Smooth muscle cell (in vitro differentiated cells): ENCODE results near the gene NDUFB4. TPM values are rescaled to one million over a fixed set of nuclear protein-coding genes. Genes with fewer than 3 reads are reported as not detected.

Experiments used
- DNase-seq: peaks from one replicate; lab custom pipeline; 2025; ENCODE audit not compliant: unreplicated experiment; lab: John Stamatoyannopoulos, UW
- H2AFZ ChIP-seq: fragments of 200-600 bp; sonication (generic); 2 replicates; pipeline ENCODE4 v1.6.0; 2016; ENCODE audit warnings: antibody characterized with exemption, low read depth, mild to moderate bottlenecking
- H3F3A ChIP-seq: fragments of 200-600 bp; sonication (generic); 2 replicates; pipeline ENCODE4 v1.6.0; 2017; ENCODE audit warnings: antibody characterized with exemption, low read depth
- H3K27ac ChIP-seq: fragments of 200-600 bp; sonication (generic); 2 replicates; pipeline ENCODE4 v1.5.1; 2016; ENCODE audit warnings: low read depth, mild to moderate bottlenecking
- H3K27me3 ChIP-seq: fragments of 200-600 bp; sonication (generic); 2 replicates; pipeline ENCODE4 v1.6.1; 2016; ENCODE audit warnings: low read depth, mild to moderate bottlenecking
- H3K36me3 ChIP-seq: fragments of 200-600 bp; sonication (generic); 2 replicates; pipeline ENCODE4 v1.5.1; 2016; ENCODE audit warnings: low read depth
- H3K4me1 ChIP-seq: fragments of 200-600 bp; sonication (generic); 2 replicates; pipeline ENCODE4 v1.5.1; 2016; ENCODE audit warnings: low read depth
- H3K4me2 ChIP-seq: fragments of 200-600 bp; sonication (generic); 2 replicates; pipeline ENCODE4 v1.6.0; 2016; ENCODE audit warnings: mild to moderate bottlenecking
- H3K4me3 ChIP-seq: fragments of 200-600 bp; sonication (generic); 2 replicates; pipeline ENCODE4 v1.5.1; 2016; ENCODE audit warnings: mild to moderate bottlenecking
- H3K79me2 ChIP-seq: fragments of 200-600 bp; sonication (generic); 2 replicates; pipeline ENCODE4 v1.6.0; 2016; ENCODE audit warnings: low read depth, mild to moderate bottlenecking
- H3K9ac ChIP-seq: fragments of 200-600 bp; sonication (generic); 2 replicates; pipeline ENCODE4 v1.6.0; 2016; ENCODE audit warnings: low read depth
- H3K9me3 ChIP-seq: fragments of 200-600 bp; sonication (generic); replicated peaks from 2 replicates; pipeline ENCODE4 v1.5.1; 2016; ENCODE audit warnings: low read depth
- H4K20me1 ChIP-seq: fragments of 200-600 bp; sonication (generic); 2 replicates; pipeline ENCODE4 v1.6.0; 2016; ENCODE audit warnings: low read depth
- CTCF ChIP-seq: fragments of 200-600 bp; sonication (generic); IDR thresholded peaks from 2 replicates; pipeline ENCODE4 v1.5.1; 2017; ENCODE audit warnings: borderline replicate concordance, mild to moderate bottlenecking, antibody characterized with exemption; ENCODE audit not compliant: insufficient read depth, poor library complexity, severe bottlenecking
- WGBS: methylation state at CpG from one replicate; pipeline ENCODE4 v1.1.7; 2016; ENCODE audit warnings: low lambda C conversion rate; 5-methylcytosine and 5-hydroxymethylcytosine counted together
- polyA plus RNA-seq: library from polyadenylated mRNA; unstranded; fragments of >200 nt; fragmentation: Nextera tagmentation; extraction: Ambion mirVana; gene quantifications from 2 replicates; pipeline ENCODE4 v1.2.1, GENCODE V29; 2016
- total RNA-seq: library from RNA; depleted of rRNA; stranded (reverse); fragments of >200 nt; gene quantifications from 2 replicates; pipeline ENCODE4 v1.2.3, GENCODE V29; 2014

NDUFB4 gene
- total and polyA plus RNA-seq, 2 experiments from 2014 or later: 270 to 493 TPM

- peak overlapping the region; percentile 98 for H3K27ac ChIP-seq
- no peaks in the 10 kb centered on the region for H4K20me1 ChIP-seq
- DNase-seq: peak; percentile 3
- H3K79me2 ChIP-seq: no peaks in the 10 kb centered on the region
- H3K27me3 ChIP-seq: no peaks in the 10 kb centered on the region
- no peak overlapping the region for H3K4me3 ChIP-seq
- H3K9me3 ChIP-seq: no peaks in the 10 kb centered on the region
- peak; percentile 87 for TF ChIP-seq CTCF
- H3K4me1 ChIP-seq: peaks cover 21% of the 10 kb centered on the region
- peak overlapping the region; percentile 6 for H3K4me2 ChIP-seq
- peak overlapping the region; percentile 12 for H2AFZ ChIP-seq
- no peak overlapping the region for H3K9ac ChIP-seq
- 34% methylated on average over 10 of the region's 10 CpGs for WGBS
- H3K36me3 ChIP-seq: no peaks in the 10 kb centered on the region
- H3F3A ChIP-seq: peaks cover 18% of the 10 kb centered on the region
Measured at GRCh38 chr3:120561251-120562045, 34.7 kb upstream of the NDUFB4 start.

- Histone ChIP-seq H3F3A (peaks cover 18% of the 10 kb centered on the region), H3K4me1 (peaks cover 37% of the 10 kb centered on the region), H3K79me2 (no peaks in the 10 kb centered on the region), H3K36me3 (no peaks in the 10 kb centered on the region), H4K20me1 (no peaks in the 10 kb centered on the region), H3K4me3 (no peak overlapping the region), H3K27me3 (no peaks in the 10 kb centered on the region), H3K4me2 (no peak overlapping the region), H3K9me3 (no peaks in the 10 kb centered on the region), H3K9ac (no peak overlapping the region), H3K27ac (no peak overlapping the region), H2AFZ (no peak overlapping the region)
- WGBS: 84% methylated on average over 5 of the region's 5 CpGs
- no peak for TF ChIP-seq CTCF
- DNase-seq: no peak
Measured at GRCh38 chr3:120563356-120564022, 32.6 kb upstream of the NDUFB4 start.

GRCh38 chr3:120566243-120566975, 29.7 kb upstream of the NDUFB4 start:
- peak overlapping the region; percentile 35 for H3K4me3 ChIP-seq
- H3K4me2 ChIP-seq: peak overlapping the region; percentile 66
- H3K36me3 ChIP-seq: no peaks in the 10 kb centered on the region
- H4K20me1 ChIP-seq: no peaks in the 10 kb centered on the region
- H3K27me3 ChIP-seq: no peaks in the 10 kb centered on the region
- no peaks in the 10 kb centered on the region for H3K9me3 ChIP-seq
- TF ChIP-seq CTCF: no peak
- WGBS: 46% methylated on average over 4 of the region's 4 CpGs
- H3K27ac ChIP-seq: peak overlapping the region; percentile 68
- no peak for DNase-seq
- H3K79me2 ChIP-seq: no peaks in the 10 kb centered on the region
- peaks cover 26% of the 10 kb centered on the region for H3K4me1 ChIP-seq
- H3K9ac ChIP-seq: no peak overlapping the region
- peak overlapping the region; percentile 52 for H2AFZ ChIP-seq
- H3F3A ChIP-seq: no peaks in the 10 kb centered on the region
